Measurements from ENCODE around the gene OTOP1.
"Not testable (repeated sequence)": the region's sequence is repeated elsewhere in the genome, so short reads cannot be mapped to it uniquely, and the experiment has no call there.

DNA sequence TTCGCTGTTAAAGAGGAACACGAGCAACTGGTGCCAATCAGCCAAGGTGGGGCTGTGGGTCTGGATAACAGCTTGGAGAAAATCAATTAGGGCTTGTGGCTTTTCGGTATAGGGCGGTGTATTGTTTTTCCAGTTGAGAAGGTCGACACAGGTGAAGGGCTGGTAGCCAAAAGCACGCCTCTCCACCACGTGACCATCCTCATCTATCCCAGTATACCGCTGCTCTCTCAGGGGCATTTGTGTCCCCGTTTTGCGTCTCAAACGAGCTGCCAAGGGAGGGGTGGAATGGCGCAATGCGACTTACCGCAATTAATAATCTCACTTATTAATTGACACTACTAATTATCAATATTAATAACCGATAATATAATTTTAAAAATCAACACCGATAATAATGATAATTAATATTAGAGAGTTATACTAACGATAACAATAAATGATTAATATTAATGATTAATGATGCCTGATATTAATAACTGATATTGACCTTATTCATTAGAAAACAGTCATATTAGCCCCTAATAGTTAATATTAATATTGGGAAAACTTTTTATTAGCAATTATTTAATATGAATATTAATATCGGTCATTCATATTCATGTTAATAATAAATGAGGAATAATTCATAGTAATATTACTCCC lies 62.1 kb downstream of the OTOP1 start:
- TF ChIP-seq POLR2AphosphoS5 (IDR thresholded peaks at IDR 0.05; ENCODE audit: low read depth); NANOG (IDR thresholded peaks at IDR 0.05; ENCODE audit: borderline replicate concordance); EZH2phosphoT487 (IDR thresholded peaks at IDR 0.05; ENCODE audit: unreplicated experiment); EZH2 (IDR thresholded peaks at IDR 0.05; ENCODE audit: low read depth, unreplicated experiment); ZNF331 (CRISPR knock-in tag; IDR thresholded peaks at IDR 0.05; ENCODE audit: low read depth); JUNB (IDR thresholded peaks at IDR 0.05; ENCODE audit: unreplicated experiment): not testable (repeated sequence)
- TF ChIP-seq, protein P1, sequence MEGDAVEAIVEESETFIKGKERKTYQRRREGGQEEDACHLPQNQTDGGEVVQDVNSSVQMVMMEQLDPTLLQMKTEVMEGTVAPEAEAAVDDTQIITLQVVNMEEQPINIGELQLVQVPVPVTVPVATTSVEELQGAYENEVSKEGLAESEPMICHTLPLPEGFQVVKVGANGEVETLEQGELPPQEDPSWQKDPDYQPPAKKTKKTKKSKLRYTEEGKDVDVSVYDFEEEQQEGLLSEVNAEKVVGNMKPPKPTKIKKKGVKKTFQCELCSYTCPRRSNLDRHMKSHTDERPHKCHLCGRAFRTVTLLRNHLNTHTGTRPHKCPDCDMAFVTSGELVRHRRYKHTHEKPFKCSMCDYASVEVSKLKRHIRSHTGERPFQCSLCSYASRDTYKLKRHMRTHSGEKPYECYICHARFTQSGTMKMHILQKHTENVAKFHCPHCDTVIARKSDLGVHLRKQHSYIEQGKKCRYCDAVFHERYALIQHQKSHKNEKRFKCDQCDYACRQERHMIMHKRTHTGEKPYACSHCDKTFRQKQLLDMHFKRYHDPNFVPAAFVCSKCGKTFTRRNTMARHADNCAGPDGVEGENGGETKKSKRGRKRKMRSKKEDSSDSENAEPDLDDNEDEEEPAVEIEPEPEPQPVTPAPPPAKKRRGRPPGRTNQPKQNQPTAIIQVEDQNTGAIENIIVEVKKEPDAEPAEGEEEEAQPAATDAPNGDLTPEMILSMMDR (conservative IDR thresholded peaks at IDR 0.05; ENCODE audit: low read depth in 2 of 2): not testable (repeated sequence)
- TF ChIP-seq, protein P2, sequence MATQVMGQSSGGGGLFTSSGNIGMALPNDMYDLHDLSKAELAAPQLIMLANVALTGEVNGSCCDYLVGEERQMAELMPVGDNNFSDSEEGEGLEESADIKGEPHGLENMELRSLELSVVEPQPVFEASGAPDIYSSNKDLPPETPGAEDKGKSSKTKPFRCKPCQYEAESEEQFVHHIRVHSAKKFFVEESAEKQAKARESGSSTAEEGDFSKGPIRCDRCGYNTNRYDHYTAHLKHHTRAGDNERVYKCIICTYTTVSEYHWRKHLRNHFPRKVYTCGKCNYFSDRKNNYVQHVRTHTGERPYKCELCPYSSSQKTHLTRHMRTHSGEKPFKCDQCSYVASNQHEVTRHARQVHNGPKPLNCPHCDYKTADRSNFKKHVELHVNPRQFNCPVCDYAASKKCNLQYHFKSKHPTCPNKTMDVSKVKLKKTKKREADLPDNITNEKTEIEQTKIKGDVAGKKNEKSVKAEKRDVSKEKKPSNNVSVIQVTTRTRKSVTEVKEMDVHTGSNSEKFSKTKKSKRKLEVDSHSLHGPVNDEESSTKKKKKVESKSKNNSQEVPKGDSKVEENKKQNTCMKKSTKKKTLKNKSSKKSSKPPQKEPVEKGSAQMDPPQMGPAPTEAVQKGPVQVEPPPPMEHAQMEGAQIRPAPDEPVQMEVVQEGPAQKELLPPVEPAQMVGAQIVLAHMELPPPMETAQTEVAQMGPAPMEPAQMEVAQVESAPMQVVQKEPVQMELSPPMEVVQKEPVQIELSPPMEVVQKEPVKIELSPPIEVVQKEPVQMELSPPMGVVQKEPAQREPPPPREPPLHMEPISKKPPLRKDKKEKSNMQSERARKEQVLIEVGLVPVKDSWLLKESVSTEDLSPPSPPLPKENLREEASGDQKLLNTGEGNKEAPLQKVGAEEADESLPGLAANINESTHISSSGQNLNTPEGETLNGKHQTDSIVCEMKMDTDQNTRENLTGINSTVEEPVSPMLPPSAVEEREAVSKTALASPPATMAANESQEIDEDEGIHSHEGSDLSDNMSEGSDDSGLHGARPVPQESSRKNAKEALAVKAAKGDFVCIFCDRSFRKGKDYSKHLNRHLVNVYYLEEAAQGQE (IDR thresholded peaks at IDR 0.05; ENCODE audit: unreplicated experiment): not testable (repeated sequence)
